ENCODE measurements around the gene RET. TPM values are rescaled to one million over a fixed set of nuclear protein-coding genes. Genes with fewer than 3 reads are reported as not detected.

RET gene
- total RNA-seq, 1 experiment from 2014 or later = 21.4 TPM

- Mint-ChIP-seq H3K27me3 (ENCODE audit: low read depth) (peaks cover 6% of the 10 kb centered on the region), H3K27ac (no peak overlapping the region), H3K36me3 (no peaks in the 10 kb centered on the region), H3K4me1 (no peaks in the 10 kb centered on the region), H3K4me3 (no peak overlapping the region), H3K9me3 (no peaks in the 10 kb centered on the region)
- POLR2A ChIA-PET = no interaction called here
- ATAC-seq = no peak
- TF ChIP-seq FOXP1 (CRISPR knock-in tag; IDR thresholded peaks at IDR 0.05; ENCODE audit: borderline replicate concordance) (no peak), ERG (CRISPR knock-in tag; IDR thresholded peaks at IDR 0.05) (no peak), ZNF425 (CRISPR knock-in tag; conservative IDR thresholded peaks at IDR 0.05) (no peak)
- CTCF ChIA-PET = interaction anchor here (0.6 to 1.7 kb wide), 3 partner anchors 31 to 157 kb away, joined by 4 read pairs; no protein-coding TSS in a partner anchor
- no peak for DNase-seq (ENCODE audit: low spot score)
These were observed 32.9 kb downstream of the RET start for GRCh38 chr10:43109671-43110249.

- H3K4me1 Mint-ChIP-seq = no peaks in the 10 kb centered on the region
- CTCF ChIA-PET = interaction anchor here (0.6 to 1.7 kb wide), 3 partner anchors 32 to 156 kb away, joined by 4 read pairs; no protein-coding TSS in a partner anchor
- no peak for TF ChIP-seq FOXP4 (CRISPR knock-in tag; IDR thresholded peaks at IDR 0.05)
- no peak for TF ChIP-seq ZMAT4 (CRISPR knock-in tag; IDR thresholded peaks at IDR 0.05)
- no peak for TF ChIP-seq STAT6 (CRISPR knock-in tag; conservative IDR thresholded peaks at IDR 0.05; ENCODE audit: low read depth)
- no peak for TF ChIP-seq RORB (CRISPR knock-in tag; IDR thresholded peaks at IDR 0.05)
- no peak for TF ChIP-seq ERG (CRISPR knock-in tag; IDR thresholded peaks at IDR 0.05)
- no peak for TF ChIP-seq GABPB1 (CRISPR knock-in tag; IDR thresholded peaks at IDR 0.05)
- TF ChIP-seq ELF4 (CRISPR knock-in tag; IDR thresholded peaks at IDR 0.05; ENCODE audit: low read depth) = no peak
- no peak for TF ChIP-seq ARID4B (CRISPR knock-in tag; IDR thresholded peaks at IDR 0.05; ENCODE audit: borderline replicate concordance)
- TF ChIP-seq NFE2L1 (CRISPR knock-in tag; IDR thresholded peaks at IDR 0.05) = no peak
- no peak for TF ChIP-seq E2F4 (CRISPR knock-in tag; IDR thresholded peaks at IDR 0.05; ENCODE audit: borderline replicate concordance, low read depth)
- no peak overlapping the region for H3K27ac Mint-ChIP-seq
- no peaks in the 10 kb centered on the region for H3K27me3 Mint-ChIP-seq (ENCODE audit: low read depth)
- ATAC-seq = no peak
- H3K9me3 Mint-ChIP-seq = no peaks in the 10 kb centered on the region
- no peaks in the 10 kb centered on the region for H3K36me3 Mint-ChIP-seq
- DNase-seq (ENCODE audit: low spot score) = no peak
- POLR2A ChIA-PET = no interaction called here
- no peak overlapping the region for H3K4me3 Mint-ChIP-seq
These were observed 33.6 kb downstream of the RET start for GRCh38 chr10:43110338-43111071.
